ENCODE results near the gene SLIT1.

GRCh38 chr10:97087296-97087695 lies 98.5 kb downstream of the SLIT1 start:
- TF ChIP-seq POLR2A (IDR thresholded peaks at IDR 0.05) (no peak), CTCF (IDR thresholded peaks at IDR 0.05) (no peak)
